Measurements from ENCODE around the gene APH1A. TPM values are rescaled to one million over a fixed set of nuclear protein-coding genes. Genes with fewer than 3 reads are reported as not detected.

APH1A gene
- total RNA-seq, 2 donors from 2014 or later, result 126 to 131 TPM

DNA sequence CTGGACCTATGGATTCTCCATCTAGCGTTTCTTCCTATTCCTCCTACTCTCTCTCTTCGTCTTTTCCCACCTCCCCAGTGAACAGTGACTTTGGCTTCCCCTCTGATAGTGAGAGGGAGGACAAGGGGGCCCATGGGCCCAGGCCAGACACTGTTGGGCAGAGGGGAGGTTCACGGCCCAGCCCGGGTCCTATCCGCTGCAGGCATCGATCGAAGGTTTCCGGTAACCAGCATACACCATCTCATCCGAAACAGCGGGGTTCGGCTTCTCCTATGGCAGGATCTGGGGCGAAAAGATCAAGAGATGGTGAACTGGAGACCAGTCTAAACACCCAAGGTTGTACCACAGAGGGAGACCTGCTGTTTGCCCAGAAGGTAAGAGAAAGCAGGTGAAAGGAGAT lies 14.4 kb upstream of the APH1A start:
- WGBS, 2 experiments (ENCODE audit: insufficient coverage in 1 of 2, insufficient read length in 1 of 2), result 96 to 100% methylated on average over 4 to 12 of the region's 12 CpGs
- peak overlapping the region; percentile 57 for H3K4me3 Mint-ChIP-seq
- H3K36me3 Mint-ChIP-seq (ENCODE audit: low read depth), result no peaks in the 10 kb centered on the region
- peaks cover 29% of the 10 kb centered on the region for H3K27me3 Mint-ChIP-seq (ENCODE audit: insufficient read depth)
- peak overlapping the region; percentile 71 for H3K4me3 ChIP-seq (ENCODE audit: low read length)
- peaks cover 11% of the 10 kb centered on the region for H3K9me3 Mint-ChIP-seq
- H3K4me1 Mint-ChIP-seq, result peaks cover 11% of the 10 kb centered on the region
- no peak overlapping the region for H3K27ac Mint-ChIP-seq
- H3K27ac ChIP-seq (ENCODE audit: low read depth, low read length), result no peak overlapping the region
- DNase-seq, result no peak
- H3K27me3 ChIP-seq (ENCODE audit: control insufficient read depth, insufficient read depth, low read length, poor library complexity, severe bottlenecking), result peaks cover 22% of the 10 kb centered on the region
- no peaks in the 10 kb centered on the region for H3K4me1 ChIP-seq (ENCODE audit: control insufficient read depth, insufficient read depth, low read length)
- no peaks in the 10 kb centered on the region for H3K9me3 ChIP-seq (ENCODE audit: control insufficient read depth, low read length)
- TF ChIP-seq, protein P1, sequence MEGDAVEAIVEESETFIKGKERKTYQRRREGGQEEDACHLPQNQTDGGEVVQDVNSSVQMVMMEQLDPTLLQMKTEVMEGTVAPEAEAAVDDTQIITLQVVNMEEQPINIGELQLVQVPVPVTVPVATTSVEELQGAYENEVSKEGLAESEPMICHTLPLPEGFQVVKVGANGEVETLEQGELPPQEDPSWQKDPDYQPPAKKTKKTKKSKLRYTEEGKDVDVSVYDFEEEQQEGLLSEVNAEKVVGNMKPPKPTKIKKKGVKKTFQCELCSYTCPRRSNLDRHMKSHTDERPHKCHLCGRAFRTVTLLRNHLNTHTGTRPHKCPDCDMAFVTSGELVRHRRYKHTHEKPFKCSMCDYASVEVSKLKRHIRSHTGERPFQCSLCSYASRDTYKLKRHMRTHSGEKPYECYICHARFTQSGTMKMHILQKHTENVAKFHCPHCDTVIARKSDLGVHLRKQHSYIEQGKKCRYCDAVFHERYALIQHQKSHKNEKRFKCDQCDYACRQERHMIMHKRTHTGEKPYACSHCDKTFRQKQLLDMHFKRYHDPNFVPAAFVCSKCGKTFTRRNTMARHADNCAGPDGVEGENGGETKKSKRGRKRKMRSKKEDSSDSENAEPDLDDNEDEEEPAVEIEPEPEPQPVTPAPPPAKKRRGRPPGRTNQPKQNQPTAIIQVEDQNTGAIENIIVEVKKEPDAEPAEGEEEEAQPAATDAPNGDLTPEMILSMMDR (conservative IDR thresholded peaks at IDR 0.05), result no peak
- no peak overlapping the region for H3K9ac ChIP-seq (ENCODE audit: extremely low read depth, low read length, poor library complexity, severe bottlenecking)
- no peaks in the 10 kb centered on the region for H3K36me3 ChIP-seq (ENCODE audit: control insufficient read depth, insufficient read depth, low read length)

DNA sequence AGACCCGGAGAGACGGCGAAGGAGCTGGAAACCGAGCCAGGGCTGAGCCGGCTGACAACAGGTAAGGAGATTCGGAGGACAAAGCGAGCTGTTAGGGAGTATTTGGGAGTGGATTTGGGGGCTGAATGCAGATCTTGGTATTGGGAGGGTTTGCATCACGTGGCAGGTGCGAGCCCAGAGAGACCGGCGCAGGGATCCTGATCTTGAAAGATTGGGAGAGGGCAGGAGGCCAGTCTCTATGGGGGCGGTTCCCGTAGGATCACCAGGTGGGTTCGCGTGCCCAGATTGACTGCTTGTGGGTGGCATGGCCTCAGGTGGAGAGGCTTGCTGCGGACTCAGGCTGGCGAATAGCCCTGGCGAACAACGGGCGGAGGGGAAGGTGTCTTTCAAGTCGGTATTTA lies 13.7 kb upstream of the APH1A start:
- peaks cover 22% of the 10 kb centered on the region for H3K27me3 ChIP-seq (ENCODE audit: control insufficient read depth, insufficient read depth, low read length, poor library complexity, severe bottlenecking)
- peak overlapping the region; percentile 81 for H3K27ac Mint-ChIP-seq
- DNase-seq, result no peak
- no peaks in the 10 kb centered on the region for H3K36me3 ChIP-seq (ENCODE audit: control insufficient read depth, insufficient read depth, low read length)
- peak overlapping the region; percentile 71 for H3K4me3 ChIP-seq (ENCODE audit: low read length)
- H3K4me1 Mint-ChIP-seq, result peaks cover 11% of the 10 kb centered on the region
- H3K4me1 ChIP-seq (ENCODE audit: control insufficient read depth, insufficient read depth, low read length), result no peaks in the 10 kb centered on the region
- H3K27ac ChIP-seq (ENCODE audit: low read depth, low read length), result no peak overlapping the region
- no peak overlapping the region for H3K9ac ChIP-seq (ENCODE audit: extremely low read depth, low read length, poor library complexity, severe bottlenecking)
- peaks cover 29% of the 10 kb centered on the region for H3K27me3 Mint-ChIP-seq (ENCODE audit: insufficient read depth)
- H3K9me3 ChIP-seq (ENCODE audit: control insufficient read depth, low read length), result no peaks in the 10 kb centered on the region
- H3K4me3 Mint-ChIP-seq, result peak overlapping the region; percentile 57
- no peaks in the 10 kb centered on the region for H3K36me3 Mint-ChIP-seq (ENCODE audit: low read depth)
- peaks cover 11% of the 10 kb centered on the region for H3K9me3 Mint-ChIP-seq
- TF ChIP-seq, protein P1 (conservative IDR thresholded peaks at IDR 0.05), result no peak
- 18 to 30% methylated on average over 13 to 21 of the region's 21 CpGs for WGBS, 2 experiments (ENCODE audit: insufficient coverage in 1 of 2, insufficient read length in 1 of 2)

- peak within 1 kb of the TSS; percentile 64 for H3K27ac ChIP-seq (ENCODE audit: low read depth, low read length)
- peak within 1 kb of the TSS; percentile 71 for H3K4me3 ChIP-seq (ENCODE audit: low read length)
- H3K9ac ChIP-seq (ENCODE audit: extremely low read depth, low read length, poor library complexity, severe bottlenecking), result no peak within 1 kb of the TSS
- peaks cover 22% of the 10 kb centered on the region for H3K27me3 ChIP-seq (ENCODE audit: control insufficient read depth, insufficient read depth, low read length, poor library complexity, severe bottlenecking)
- TF ChIP-seq, protein P1 (conservative IDR thresholded peaks at IDR 0.05), result no peak
- H3K4me1 ChIP-seq (ENCODE audit: control insufficient read depth, insufficient read depth, low read length), result no peaks in the 10 kb centered on the region
- DNase-seq, result peak; percentile 95
- peak within 1 kb of the TSS; percentile 90 for H3K27ac Mint-ChIP-seq
- no peaks in the 10 kb centered on the region for H3K9me3 ChIP-seq (ENCODE audit: control insufficient read depth, low read length)
- 32 to 37% methylated on average over 27 to 41 of the region's 46 CpGs for WGBS, 2 experiments (ENCODE audit: insufficient coverage in 1 of 2, insufficient read length in 1 of 2)
- H3K9me3 Mint-ChIP-seq, result peaks cover 11% of the 10 kb centered on the region
- H3K36me3 ChIP-seq (ENCODE audit: control insufficient read depth, insufficient read depth, low read length), result no peaks in the 10 kb centered on the region
- peaks cover 11% of the 10 kb centered on the region for H3K4me1 Mint-ChIP-seq
- H3K36me3 Mint-ChIP-seq (ENCODE audit: low read depth), result no peaks in the 10 kb centered on the region
- H3K4me3 Mint-ChIP-seq, result peak within 1 kb of the TSS; percentile 57
- peaks cover 29% of the 10 kb centered on the region for H3K27me3 Mint-ChIP-seq (ENCODE audit: insufficient read depth)
Measured at GRCh38 chr1:150281758-150282557, 13.1 kb upstream of the APH1A start, which contains the start of gene CIART. TSS of gene CIART (plus strand) at chr1:150282554. CDS start at chr1:150283268, 714 bp downstream.

Measured in endodermal cell (in vitro differentiated cells).